ENCODE measurements around the gene COL4A4. TPM values are rescaled to one million over a fixed set of nuclear protein-coding genes. Genes with fewer than 3 reads are reported as not detected.
A peak's percentile ranks its signal among the peaks of the same experiment; 100 is the strongest.

COL4A4 gene
- total RNA-seq, 1 donor: 0.36 TPM

DNA sequence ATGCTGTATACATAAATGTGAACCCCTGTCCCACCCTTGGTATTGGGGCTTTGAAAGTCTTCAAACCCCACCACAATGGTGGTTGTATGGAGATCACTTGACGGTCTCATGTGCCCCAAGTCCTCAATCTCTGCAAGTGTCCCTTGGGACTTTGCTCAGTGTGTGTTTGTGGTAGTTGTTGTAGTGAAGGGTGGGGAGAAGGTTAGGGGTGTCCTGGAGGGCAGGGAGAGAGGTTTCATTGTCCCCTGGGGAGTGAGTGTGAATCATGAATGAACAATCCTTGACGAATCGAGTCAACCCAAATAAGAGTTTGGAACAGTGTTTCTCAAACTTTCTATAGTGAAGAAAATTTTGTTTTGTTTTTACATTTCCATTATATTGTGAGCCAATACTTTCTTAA is 28.5 kb upstream of the COL4A4 start:
- Histone ChIP-seq H3K79me2 (ENCODE audit: insufficient read depth, low read length) (no peaks in the 10 kb centered on the region), H3K9me3 (ENCODE audit: low read depth, low read length) (no peaks in the 10 kb centered on the region)

GRCh38 chr2:227191367-227191766 is 27.4 kb upstream of the COL4A4 start:
- Histone ChIP-seq H4K20me1 (ENCODE audit: insufficient read depth, low read length) (no peaks in the 10 kb centered on the region), H2AFZ (ENCODE audit: low read length) (no peak overlapping the region), H3K36me3 (ENCODE audit: insufficient read depth, low read length) (no peaks in the 10 kb centered on the region), H3K9me3 (ENCODE audit: low read depth, low read length) (no peaks in the 10 kb centered on the region), H3K4me2 (ENCODE audit: insufficient read depth, low read length) (no peak overlapping the region), H3K4me3 (ENCODE audit: insufficient read depth, low read length) (no peak overlapping the region), H3K4me1 (ENCODE audit: insufficient read depth, low read length) (peaks cover 18% of the 10 kb centered on the region), H3K27ac (ENCODE audit: low read depth, low read length) (no peak overlapping the region), H3K27me3 (ENCODE audit: insufficient read depth, low read length) (no peaks in the 10 kb centered on the region), H3K79me2 (ENCODE audit: insufficient read depth, low read length) (no peaks in the 10 kb centered on the region)
- TF ChIP-seq, protein P1, sequence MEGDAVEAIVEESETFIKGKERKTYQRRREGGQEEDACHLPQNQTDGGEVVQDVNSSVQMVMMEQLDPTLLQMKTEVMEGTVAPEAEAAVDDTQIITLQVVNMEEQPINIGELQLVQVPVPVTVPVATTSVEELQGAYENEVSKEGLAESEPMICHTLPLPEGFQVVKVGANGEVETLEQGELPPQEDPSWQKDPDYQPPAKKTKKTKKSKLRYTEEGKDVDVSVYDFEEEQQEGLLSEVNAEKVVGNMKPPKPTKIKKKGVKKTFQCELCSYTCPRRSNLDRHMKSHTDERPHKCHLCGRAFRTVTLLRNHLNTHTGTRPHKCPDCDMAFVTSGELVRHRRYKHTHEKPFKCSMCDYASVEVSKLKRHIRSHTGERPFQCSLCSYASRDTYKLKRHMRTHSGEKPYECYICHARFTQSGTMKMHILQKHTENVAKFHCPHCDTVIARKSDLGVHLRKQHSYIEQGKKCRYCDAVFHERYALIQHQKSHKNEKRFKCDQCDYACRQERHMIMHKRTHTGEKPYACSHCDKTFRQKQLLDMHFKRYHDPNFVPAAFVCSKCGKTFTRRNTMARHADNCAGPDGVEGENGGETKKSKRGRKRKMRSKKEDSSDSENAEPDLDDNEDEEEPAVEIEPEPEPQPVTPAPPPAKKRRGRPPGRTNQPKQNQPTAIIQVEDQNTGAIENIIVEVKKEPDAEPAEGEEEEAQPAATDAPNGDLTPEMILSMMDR (IDR thresholded peaks at IDR 0.05; ENCODE audit: extremely low read depth, low read depth, low read length): no peak
- DNase-seq (ENCODE audit: insufficient read length, low spot score, missing footprints): no peak

More for the DNA sequence above, 28.5 kb upstream of the COL4A4 start:
- Histone ChIP-seq H3K4me2 (ENCODE audit: insufficient read depth, low read length) (no peak overlapping the region), H4K20me1 (ENCODE audit: insufficient read depth, low read length) (no peaks in the 10 kb centered on the region), H3K4me1 (ENCODE audit: insufficient read depth, low read length) (peaks cover 18% of the 10 kb centered on the region), H3K36me3 (ENCODE audit: insufficient read depth, low read length) (no peaks in the 10 kb centered on the region), H3K4me3 (ENCODE audit: insufficient read depth, low read length) (no peak overlapping the region), H2AFZ (ENCODE audit: low read length) (no peak overlapping the region), H3K27ac (ENCODE audit: low read depth, low read length) (no peak overlapping the region), H3K27me3 (ENCODE audit: insufficient read depth, low read length) (no peaks in the 10 kb centered on the region)
- TF ChIP-seq, protein P1 (IDR thresholded peaks at IDR 0.05; ENCODE audit: extremely low read depth, low read depth, low read length): no peak
- DNase-seq (ENCODE audit: insufficient read length, low spot score, missing footprints): no peak

GRCh38 chr2:227188292-227188691 is 24.3 kb upstream of the COL4A4 start:
- Histone ChIP-seq H3K27me3 (ENCODE audit: insufficient read depth, low read length) (no peaks in the 10 kb centered on the region), H3K36me3 (ENCODE audit: insufficient read depth, low read length) (no peaks in the 10 kb centered on the region), H3K9me3 (ENCODE audit: low read depth, low read length) (no peaks in the 10 kb centered on the region), H3K4me3 (ENCODE audit: insufficient read depth, low read length) (peak overlapping the region; percentile 1), H2AFZ (ENCODE audit: low read length) (peak overlapping the region; percentile 33), H4K20me1 (ENCODE audit: insufficient read depth, low read length) (no peaks in the 10 kb centered on the region), H3K79me2 (ENCODE audit: insufficient read depth, low read length) (no peaks in the 10 kb centered on the region), H3K4me2 (ENCODE audit: insufficient read depth, low read length) (peak overlapping the region; percentile 69), H3K27ac (ENCODE audit: low read depth, low read length) (peak overlapping the region; percentile 13), H3K4me1 (ENCODE audit: insufficient read depth, low read length) (peaks cover 18% of the 10 kb centered on the region)
- no peak for DNase-seq (ENCODE audit: insufficient read length, low spot score, missing footprints)
- TF ChIP-seq, protein P1 (IDR thresholded peaks at IDR 0.05; ENCODE audit: extremely low read depth, low read depth, low read length): no peak

DNA sequence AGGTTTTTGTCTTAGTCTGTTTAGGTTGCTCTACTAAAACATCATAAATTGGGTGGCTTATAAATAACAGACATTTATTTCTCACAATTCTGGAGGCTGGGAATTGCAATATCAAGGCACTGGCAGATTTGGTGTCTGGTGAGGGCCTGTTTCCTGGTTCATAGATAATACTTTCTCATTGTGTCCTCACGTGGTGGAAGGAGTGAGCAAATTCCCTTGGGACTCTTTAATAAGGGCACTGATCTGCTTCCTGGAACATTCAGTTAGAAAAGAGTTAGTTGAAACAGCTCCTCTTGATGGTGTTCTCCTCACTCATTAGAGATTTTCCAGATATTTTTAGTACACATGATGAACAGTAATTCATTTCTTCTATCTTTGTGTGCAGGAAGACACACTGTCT is 22.7 kb upstream of the COL4A4 start:
- no peaks in the 10 kb centered on the region for H3K27me3 ChIP-seq (ENCODE audit: insufficient read depth, low read length)
- no peak overlapping the region for H3K4me3 ChIP-seq (ENCODE audit: insufficient read depth, low read length)
- H3K36me3 ChIP-seq (ENCODE audit: insufficient read depth, low read length): no peaks in the 10 kb centered on the region
- H3K4me1 ChIP-seq (ENCODE audit: insufficient read depth, low read length): peaks cover 18% of the 10 kb centered on the region
- no peak overlapping the region for H3K4me2 ChIP-seq (ENCODE audit: insufficient read depth, low read length)
- DNase-seq (ENCODE audit: insufficient read length, low spot score, missing footprints): no peak
- no peak overlapping the region for H3K27ac ChIP-seq (ENCODE audit: low read depth, low read length)
- H2AFZ ChIP-seq (ENCODE audit: low read length): no peak overlapping the region
- H3K9me3 ChIP-seq (ENCODE audit: low read depth, low read length): no peaks in the 10 kb centered on the region
- H3K79me2 ChIP-seq (ENCODE audit: insufficient read depth, low read length): no peaks in the 10 kb centered on the region
- TF ChIP-seq, protein P1 (IDR thresholded peaks at IDR 0.05; ENCODE audit: extremely low read depth, low read depth, low read length): no peak
- H4K20me1 ChIP-seq (ENCODE audit: insufficient read depth, low read length): no peaks in the 10 kb centered on the region

Data from osteoblast (primary cell).